IMR-90 (cell line): ENCODE data around the gene NLGN1. TPM values are rescaled to one million over a fixed set of nuclear protein-coding genes. Genes with fewer than 3 reads are reported as not detected.
A peak's percentile ranks its signal among the peaks of the same experiment; 100 is the strongest.

Experiments
- ATAC-seq: fragments of 200-7000 bp; cut with Tn5 transposase; 2 replicates; pipeline ENCODE4 v1.9.1; 2020; ENCODE audit warnings: low read depth, mild to moderate bottlenecking, moderate library complexity
- BruUV-seq: library from RNA; stranded (reverse); fragments of 400-500 nt; replicated peaks from 2 replicates; lab custom pipeline; 2021; lab: Mats Ljungman, UMichigan
- CTCF ChIA-PET: fragments of 300-600 bp; formaldehyde crosslinking; extraction: SDS; loops from one replicate; lab custom pipeline; 2021; ENCODE audit warnings: antibody characterized with exemption; lab: Yijun Ruan, JAX
- POLR2A ChIA-PET: fragments of 300-600 bp; sonication (Branson Sonifier 250); formaldehyde crosslinking; loops from one replicate; lab custom pipeline; 2022; ENCODE audit warnings: antibody characterized with exemption; ENCODE audit not compliant: unreplicated experiment; lab: Charles Lee
- DNase-seq: peaks from one replicate; pipeline ENCODE4 v3.0.0; 2013
- H2AFZ ChIP-seq: replicated peaks from 2 replicates; pipeline ENCODE3; 2013; ENCODE audit warnings: low read length, mild to moderate bottlenecking; ENCODE audit not compliant: poor library complexity
- H2AK5ac ChIP-seq: 2 replicates; pipeline ENCODE4 v1.6.1; 2013; ENCODE audit warnings: low read depth, low read length, inconsistent platforms
- H2AK9ac ChIP-seq: replicated peaks from 2 replicates; pipeline ENCODE3; 2013; ENCODE audit warnings: mild to moderate bottlenecking, low read depth, low read length, moderate library complexity; ENCODE audit not compliant: poor library complexity
- H2BK120ac ChIP-seq: 2 replicates; pipeline ENCODE4 v1.6.1; 2013; ENCODE audit warnings: low read depth, low read length, inconsistent platforms
- H2BK15ac ChIP-seq: 3 replicates; pipeline ENCODE4 v1.6.1; 2013; ENCODE audit warnings: low read depth, low read length, inconsistent platforms
- H2BK20ac ChIP-seq: 2 replicates; pipeline ENCODE4 v1.6.1; 2013; ENCODE audit warnings: low read depth, mild to moderate bottlenecking, inconsistent platforms, low read length, moderate library complexity
- H2BK5ac ChIP-seq: 2 replicates; pipeline ENCODE4 v1.6.1; 2013; ENCODE audit warnings: mild to moderate bottlenecking, low read depth, low read length, inconsistent platforms; ENCODE audit not compliant: poor library complexity, severe bottlenecking
- H3K14ac ChIP-seq: replicated peaks from 2 replicates; pipeline ENCODE4 v1.6.1; 2013; ENCODE audit warnings: low read depth, low read length, inconsistent platforms
- H3K18ac ChIP-seq: 2 replicates; pipeline ENCODE4 v1.6.1; 2013; ENCODE audit warnings: low read depth, low read length, control low read depth
- H3K23ac ChIP-seq: 2 replicates; pipeline ENCODE4 v1.6.1; 2013; ENCODE audit warnings: low read depth, low read length, inconsistent platforms
- H3K27ac ChIP-seq: 2 replicates; pipeline ENCODE4 v1.5.1; 2013; ENCODE audit warnings: mild to moderate bottlenecking, control low read depth, low read length; ENCODE audit not compliant: insufficient read depth
- H3K27me3 ChIP-seq: 2 replicates; pipeline ENCODE4 v1.6.1; 2013; ENCODE audit warnings: low read length; ENCODE audit not compliant: control insufficient read depth, insufficient read depth
- H3K36me3 ChIP-seq: 2 replicates; pipeline ENCODE4 v1.6.1; 2013; ENCODE audit warnings: low read length, mixed read lengths; ENCODE audit not compliant: control insufficient read depth, insufficient read depth
- H3K4ac ChIP-seq: 2 replicates; pipeline ENCODE4 v1.6.1; 2013; ENCODE audit warnings: low read depth, low read length, inconsistent platforms
- H3K4me1 ChIP-seq: 2 replicates; pipeline ENCODE4 v1.6.1; 2013; ENCODE audit warnings: low read length, mixed read lengths; ENCODE audit not compliant: control insufficient read depth, insufficient read depth
- H3K4me2 ChIP-seq: 2 replicates; pipeline ENCODE4 v1.6.1; 2013; ENCODE audit warnings: low read depth, mild to moderate bottlenecking, control low read depth, low read length, moderate library complexity
- H3K4me3 ChIP-seq: 2 replicates; pipeline ENCODE4 v1.5.1; 2013; ENCODE audit warnings: low read depth, mild to moderate bottlenecking, control low read depth, low read length, moderate library complexity; ENCODE audit not compliant: insufficient read depth
- H3K56ac ChIP-seq: 2 replicates; pipeline ENCODE4 v1.6.1; 2013; ENCODE audit warnings: low read length, inconsistent platforms; ENCODE audit not compliant: insufficient read depth; ENCODE audit errors: extremely low read depth
- H3K79me1 ChIP-seq, 2 experiments: 2 replicates each; pipeline ENCODE4 v1.6.1; 2013; ENCODE audit warnings: low read length in 2 of 2, inconsistent platforms in 1 of 2, low read depth in 1 of 2
- H3K9ac ChIP-seq: 2 replicates; pipeline ENCODE4 v1.6.1; 2013; ENCODE audit warnings: low read depth, low read length, control low read depth
- H3K9me1 ChIP-seq: 2 replicates; pipeline ENCODE4 v1.6.1; 2013; ENCODE audit warnings: low read length, inconsistent platforms; ENCODE audit not compliant: insufficient read depth
- H3K9me3 ChIP-seq: 2 replicates; pipeline ENCODE4 v1.6.1; 2013; ENCODE audit warnings: low read length; ENCODE audit not compliant: control insufficient read depth, insufficient read depth
- H4K20me1 ChIP-seq: 2 replicates; pipeline ENCODE4 v1.6.1; 2013; ENCODE audit warnings: low read length, inconsistent platforms; ENCODE audit not compliant: insufficient read depth
- H4K5ac ChIP-seq: 2 replicates; pipeline ENCODE4 v1.6.1; 2013; ENCODE audit warnings: mild to moderate bottlenecking, low read depth, low read length, control low read depth
- H4K8ac ChIP-seq, 2 experiments: 2 replicates each; pipeline ENCODE4 v1.6.1; 2013; ENCODE audit warnings: low read depth in 2 of 2, low read length in 2 of 2, control low read depth in 1 of 2, inconsistent platforms in 1 of 2
- H4K91ac ChIP-seq: 2 replicates; pipeline ENCODE4 v1.6.1; 2013; ENCODE audit warnings: low read depth, low read length, inconsistent platforms; ENCODE audit not compliant: insufficient read depth
- BHLHE40 ChIP-seq: fragments of 150-350 bp; IDR thresholded peaks from 2 replicates; pipeline ENCODE4 v1.6.1; 2016; ENCODE audit warnings: mild to moderate bottlenecking, low read depth, low read length
- CEBPB ChIP-seq: IDR thresholded peaks from 2 replicates; pipeline ENCODE4 v1.6.1; 2012; ENCODE audit warnings: low read depth, low read length, improper control_type of control experiment
- CHD1 ChIP-seq: IDR thresholded peaks from 2 replicates; pipeline ENCODE4 v1.6.1; 2012; ENCODE audit warnings: low read depth, low read length, improper control_type of control experiment
- MAFK ChIP-seq: IDR thresholded peaks from 2 replicates; pipeline ENCODE4 v1.6.1; 2012; ENCODE audit warnings: low read depth, low read length, improper control_type of control experiment
- MXI1 ChIP-seq: IDR thresholded peaks from 2 replicates; pipeline ENCODE4 v1.6.1; 2012; ENCODE audit warnings: low read depth, mild to moderate bottlenecking, low read length, moderate library complexity, borderline replicate concordance
- NFE2L2 ChIP-seq: fragments of 150-350 bp; IDR thresholded peaks from 2 replicates; pipeline ENCODE4 v1.6.1; 2016; ENCODE audit warnings: low read depth, mild to moderate bottlenecking, low read length
- POLR2A ChIP-seq: IDR thresholded peaks from 2 replicates; pipeline ENCODE4 v1.6.1; 2012; ENCODE audit warnings: mild to moderate bottlenecking, low read depth, low read length
- RAD21 ChIP-seq: IDR thresholded peaks from 2 replicates; pipeline ENCODE4 v1.6.1; 2012; ENCODE audit warnings: low read length, improper control_type of control experiment
- RCOR1 ChIP-seq: IDR thresholded peaks from 2 replicates; pipeline ENCODE4 v1.6.1; 2012; ENCODE audit warnings: mild to moderate bottlenecking, low read length, improper control_type of control experiment; ENCODE audit not compliant: insufficient replicate concordance
- RFX5 ChIP-seq: IDR thresholded peaks from 2 replicates; pipeline ENCODE4 v1.8.0; 2012; ENCODE audit warnings: low read depth, mild to moderate bottlenecking, low read length, moderate library complexity
- SMC3 ChIP-seq: fragments of 150-350 bp; IDR thresholded peaks from 2 replicates; pipeline ENCODE4 v1.6.1; 2016; ENCODE audit warnings: low read depth, mild to moderate bottlenecking, antibody characterized with exemption, low read length, moderate library complexity
- WGBS, 2 experiments: methylation state at CpG; one replicate each; pipeline versions ENCODE4 v1.1.5 to v1.1.7; 2013; ENCODE audit warnings: missing lambda C conversion rate in 2 of 2; ENCODE audit not compliant: insufficient read length in 1 of 2; ENCODE audit errors: extremely low coverage in 2 of 2; 5-methylcytosine and 5-hydroxymethylcytosine counted together
- dilution Hi-C: fragments of 300-500 bp; cut with HindIII; formaldehyde crosslinking; loops from one replicate; pipeline ENCODE4 v1.14.3; 2018; ENCODE audit warnings: low sequenced_read_pairs; ENCODE audit not compliant: unreplicated experiment
- in situ Hi-C: fragments of 300-500 bp; cut with MboI; formaldehyde crosslinking; loops from 3 replicates; pipeline ENCODE4 v1.14.3; 2019; ENCODE audit warnings: low sequenced_read_pairs, inconsistent platforms, mixed read lengths
- intact Hi-C: fragments of 100-400 bp; cut with micrococcal nuclease; formaldehyde crosslinking; loops from 2 replicates; pipeline ENCODE4 v1.10.0; 2022
- polyA plus RNA-seq, 3 experiments: library from polyadenylated mRNA; depleted of rRNA; stranded (reverse); fragments of >200 nt; gene quantifications; 2 replicates each; pipeline ENCODE4 v1.2.3, GENCODE V29; 2012; ENCODE audit warnings: low replicate concordance in 1 of 3
- total RNA-seq: library from RNA; depleted of rRNA; stranded (reverse); fragments of >200 nt; gene quantifications from 2 replicates; pipeline ENCODE4 v1.2.3, GENCODE V29; 2012
- TF ChIP-seq, protein P1 (sequence below): fragments of 150-350 bp; IDR thresholded peaks from 2 replicates; pipeline ENCODE4 v1.6.1; 2017; ENCODE audit warnings: mild to moderate bottlenecking, antibody characterized with exemption, low read length, low read depth
- TF ChIP-seq, protein P2 (sequence below): fragments of 150-350 bp; IDR thresholded peaks from 2 replicates; pipeline ENCODE4 v1.6.1; 2016; ENCODE audit warnings: low read depth, mild to moderate bottlenecking, low read length, moderate library complexity, borderline replicate concordance
- TF ChIP-seq, protein P3 (sequence below): conservative IDR thresholded peaks from 2 replicates; pipeline ENCODE4 v1.5.1; 2012; ENCODE audit warnings: mild to moderate bottlenecking, low read depth, low read length, improper control_type of control experiment

NLGN1 gene
- total and polyA plus RNA-seq, 2 of the 4 experiments (the other 2 are of a cell fraction) = 1.8 to 12.5 TPM

DNA sequence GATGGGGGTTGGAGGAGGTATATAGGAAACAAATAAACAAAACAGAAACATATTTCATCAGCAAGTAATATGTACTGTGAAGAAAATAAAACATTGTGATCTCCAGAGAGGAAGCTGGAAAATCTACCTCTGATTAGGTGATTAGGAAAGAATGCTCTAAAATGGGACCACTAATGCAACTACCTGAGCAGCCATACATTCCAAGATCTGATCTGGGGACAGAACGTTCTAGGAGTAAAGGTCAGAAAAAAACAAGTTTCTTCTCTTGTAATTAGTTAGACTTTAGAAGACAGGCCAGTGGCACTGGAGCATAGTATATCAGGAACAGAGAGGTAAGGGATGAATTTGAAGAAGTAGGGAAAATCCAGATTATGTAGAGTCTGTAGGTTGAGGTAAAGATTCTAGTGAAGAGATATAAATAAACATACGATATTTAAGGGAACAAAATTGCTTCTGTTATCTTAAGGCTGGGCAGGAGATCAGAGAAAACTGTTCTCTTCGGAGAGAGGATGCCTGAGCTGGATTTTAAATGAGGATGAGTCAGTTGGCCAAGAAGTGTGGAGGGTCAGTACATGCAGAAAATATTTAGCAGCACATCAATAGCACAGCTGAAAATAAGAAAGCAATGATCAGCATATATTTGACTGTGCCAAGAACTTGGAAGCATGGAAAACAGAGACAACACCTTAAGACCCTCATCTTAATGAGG, 429.5 kb downstream of the NLGN1 start:
- Histone ChIP-seq H3K27ac (no peak overlapping the region), H3K9me1 (peaks cover 5% of the 10 kb centered on the region; the same call in 1 of the 2 replicates), H4K8ac (no peak overlapping the region), H3K4me3 (no peak overlapping the region), H4K91ac (no peak overlapping the region), H3K14ac (no peak overlapping the region), H3K79me1 (no peaks in the 10 kb centered on the region; a peak in 1 of 4 replicates), H3K36me3 (no peaks in the 10 kb centered on the region), H3K9me3 (no peaks in the 10 kb centered on the region), H3K18ac (no peak overlapping the region), H2AK9ac (no peak overlapping the region), H3K27me3 (no peaks in the 10 kb centered on the region), H3K23ac (no peak overlapping the region), H3K9ac (no peak overlapping the region), H3K4me1 (no peaks in the 10 kb centered on the region), H2AK5ac (no peak overlapping the region), H2BK120ac (no peak overlapping the region), H3K4me2 (no peak overlapping the region), H2BK5ac (no peak overlapping the region), H2BK15ac (no peak overlapping the region), H4K20me1 (no peaks in the 10 kb centered on the region), H3K4ac (no peak overlapping the region), H2AFZ (no peak overlapping the region), H4K5ac (no peak overlapping the region), H2BK20ac (no peak overlapping the region), H3K56ac (no peak overlapping the region)
- in situ Hi-C loops = no loop called here
- TF ChIP-seq MAFK = no peak
- no peak for TF ChIP-seq RAD21
- no peak for TF ChIP-seq RFX5
- no peak for TF ChIP-seq CEBPB
- no peak for TF ChIP-seq POLR2A
- TF ChIP-seq, protein P1, sequence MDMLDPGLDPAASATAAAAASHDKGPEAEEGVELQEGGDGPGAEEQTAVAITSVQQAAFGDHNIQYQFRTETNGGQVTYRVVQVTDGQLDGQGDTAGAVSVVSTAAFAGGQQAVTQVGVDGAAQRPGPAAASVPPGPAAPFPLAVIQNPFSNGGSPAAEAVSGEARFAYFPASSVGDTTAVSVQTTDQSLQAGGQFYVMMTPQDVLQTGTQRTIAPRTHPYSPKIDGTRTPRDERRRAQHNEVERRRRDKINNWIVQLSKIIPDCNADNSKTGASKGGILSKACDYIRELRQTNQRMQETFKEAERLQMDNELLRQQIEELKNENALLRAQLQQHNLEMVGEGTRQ = no peak
- TF ChIP-seq, protein P2, sequence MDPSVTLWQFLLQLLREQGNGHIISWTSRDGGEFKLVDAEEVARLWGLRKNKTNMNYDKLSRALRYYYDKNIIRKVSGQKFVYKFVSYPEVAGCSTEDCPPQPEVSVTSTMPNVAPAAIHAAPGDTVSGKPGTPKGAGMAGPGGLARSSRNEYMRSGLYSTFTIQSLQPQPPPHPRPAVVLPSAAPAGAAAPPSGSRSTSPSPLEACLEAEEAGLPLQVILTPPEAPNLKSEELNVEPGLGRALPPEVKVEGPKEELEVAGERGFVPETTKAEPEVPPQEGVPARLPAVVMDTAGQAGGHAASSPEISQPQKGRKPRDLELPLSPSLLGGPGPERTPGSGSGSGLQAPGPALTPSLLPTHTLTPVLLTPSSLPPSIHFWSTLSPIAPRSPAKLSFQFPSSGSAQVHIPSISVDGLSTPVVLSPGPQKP = no peak
- TF ChIP-seq, protein P3, sequence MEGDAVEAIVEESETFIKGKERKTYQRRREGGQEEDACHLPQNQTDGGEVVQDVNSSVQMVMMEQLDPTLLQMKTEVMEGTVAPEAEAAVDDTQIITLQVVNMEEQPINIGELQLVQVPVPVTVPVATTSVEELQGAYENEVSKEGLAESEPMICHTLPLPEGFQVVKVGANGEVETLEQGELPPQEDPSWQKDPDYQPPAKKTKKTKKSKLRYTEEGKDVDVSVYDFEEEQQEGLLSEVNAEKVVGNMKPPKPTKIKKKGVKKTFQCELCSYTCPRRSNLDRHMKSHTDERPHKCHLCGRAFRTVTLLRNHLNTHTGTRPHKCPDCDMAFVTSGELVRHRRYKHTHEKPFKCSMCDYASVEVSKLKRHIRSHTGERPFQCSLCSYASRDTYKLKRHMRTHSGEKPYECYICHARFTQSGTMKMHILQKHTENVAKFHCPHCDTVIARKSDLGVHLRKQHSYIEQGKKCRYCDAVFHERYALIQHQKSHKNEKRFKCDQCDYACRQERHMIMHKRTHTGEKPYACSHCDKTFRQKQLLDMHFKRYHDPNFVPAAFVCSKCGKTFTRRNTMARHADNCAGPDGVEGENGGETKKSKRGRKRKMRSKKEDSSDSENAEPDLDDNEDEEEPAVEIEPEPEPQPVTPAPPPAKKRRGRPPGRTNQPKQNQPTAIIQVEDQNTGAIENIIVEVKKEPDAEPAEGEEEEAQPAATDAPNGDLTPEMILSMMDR = no peak
- TF ChIP-seq SMC3 = no peak
- no peak for TF ChIP-seq NFE2L2
- TF ChIP-seq RCOR1 = no peak
- TF ChIP-seq CHD1 = no peak
- no peak for TF ChIP-seq MXI1
- no peak for TF ChIP-seq BHLHE40
- no TSS peak for BruUV-seq
- intact Hi-C loops = no loop called here
- whole genome bisulfite sequencing, 2 experiments = no CpG with 5 or more reads among the region's 3 CpGs
- ATAC-seq (peak; percentile 76), DNase-seq (peak; percentile 66)
- dilution Hi-C loops = no loop called here
- POLR2A ChIA-PET = no interaction called here
- CTCF ChIA-PET = interaction anchor here (1.1 kb wide), 1 partner anchor 8 kb away, joined by 3 read pairs; no protein-coding TSS in a partner anchor
